ENCODE measurements around the gene ABCC2. TPM values are rescaled to one million over a fixed set of nuclear protein-coding genes. Genes with fewer than 3 reads are reported as not detected.
A peak's percentile ranks its signal among the peaks of the same experiment; 100 is the strongest.

Gene ABCC2
- total and polyA plus RNA-seq, 12 donors, result 0.05 to 1.0 (median 0.30) TPM

GRCh38 chr10:99748823-99749451, 33.5 kb upstream of the ABCC2 start:
- peak overlapping the region in 6 of 10 donors; percentile 10 to 73 (median 66) for H3K27ac ChIP-seq
- no peak for TF ChIP-seq CTCF (IDR thresholded peaks at IDR 0.05)
- 64 to 77% methylated on average over 2 of the region's 2 CpGs for WGBS, 2 donors
- ATAC-seq, result peak in 6 of 8 donors; percentile 35 to 84 (median 70)
- no peaks in the 10 kb centered on the region for H3K9me3 ChIP-seq
- peaks cover 0 to 18% (median 0%) of the 10 kb centered on the region in 9 donors for H3K4me1 ChIP-seq
- DNase-seq, result no peak
- intact Hi-C loops (cut with DNase I), result no loop called here
- H3K27me3 ChIP-seq, result no peaks in the 10 kb centered on the region
- H3K36me3 ChIP-seq, result peaks cover 0 to 100% (median 48%) of the 10 kb centered on the region in 9 donors
- no peak overlapping the region for H3K4me3 ChIP-seq

- intact Hi-C loops (cut with DNase I), result no loop called here
- Histone ChIP-seq H3K4me3 (no peak overlapping the region), H3K27me3 (no peaks in the 10 kb centered on the region), H3K9me3 (no peaks in the 10 kb centered on the region), H3K27ac (no peak overlapping the region), H3K4me1 (peaks cover 0 to 13% (median 0%) of the 10 kb centered on the region in 9 donors), H3K36me3 (peaks cover 0 to 100% (median 59%) of the 10 kb centered on the region in 9 donors)
- TF ChIP-seq CTCF (IDR thresholded peaks at IDR 0.05), result no peak
- no peak for ATAC-seq
- no peak for DNase-seq
Observed at GRCh38 chr10:99750641-99751040, 31.8 kb upstream of the ABCC2 start.

- Histone ChIP-seq H3K9me3 (no peaks in the 10 kb centered on the region), H3K4me3 (no peak overlapping the region), H3K27me3 (no peaks in the 10 kb centered on the region), H3K4me1 (no peaks in the 10 kb centered on the region), H3K36me3 (peaks cover 0 to 100% (median 72%) of the 10 kb centered on the region in 9 donors), H3K27ac (no peak overlapping the region)
- no peak for DNase-seq
- 96 to 97% methylated on average over 1 of the region's 1 CpG for WGBS, 2 donors
- ATAC-seq, result no peak
- intact Hi-C loops (cut with DNase I), result no loop called here
- no peak for TF ChIP-seq CTCF (IDR thresholded peaks at IDR 0.05)
Observed at GRCh38 chr10:99754670-99755069, 27.8 kb upstream of the ABCC2 start.

- ATAC-seq (no peak), DNase-seq (no peak)
- H3K4me1 ChIP-seq, result no peaks in the 10 kb centered on the region
- peaks cover 0 to 100% (median 66%) of the 10 kb centered on the region in 9 donors for H3K36me3 ChIP-seq
- no peaks in the 10 kb centered on the region for H3K27me3 ChIP-seq
- TF ChIP-seq CTCF (IDR thresholded peaks at IDR 0.05), result no peak
- WGBS, 2 donors, result 91 to 98% methylated on average over 1 of the region's 1 CpG
- peaks cover 0 to 3% (median 0%) of the 10 kb centered on the region in 11 donors for H3K9me3 ChIP-seq
- intact Hi-C loops (cut with DNase I), result no loop called here
- no peak overlapping the region for H3K27ac ChIP-seq
- no peak overlapping the region for H3K4me3 ChIP-seq
Observed at GRCh38 chr10:99756159-99756558, 26.3 kb upstream of the ABCC2 start.
